HCEC 1CT (cell line): ENCODE data around the gene FRMPD1.

Source experiments
- DNase-seq: peaks from one replicate; pipeline ENCODE4 v3.0.0-alpha.2; 2017

Gene FRMPD1

GRCh38 chr9:37632479-37632878 lies 18.3 kb upstream of the FRMPD1 start:
- no peak for DNase-seq

DNA sequence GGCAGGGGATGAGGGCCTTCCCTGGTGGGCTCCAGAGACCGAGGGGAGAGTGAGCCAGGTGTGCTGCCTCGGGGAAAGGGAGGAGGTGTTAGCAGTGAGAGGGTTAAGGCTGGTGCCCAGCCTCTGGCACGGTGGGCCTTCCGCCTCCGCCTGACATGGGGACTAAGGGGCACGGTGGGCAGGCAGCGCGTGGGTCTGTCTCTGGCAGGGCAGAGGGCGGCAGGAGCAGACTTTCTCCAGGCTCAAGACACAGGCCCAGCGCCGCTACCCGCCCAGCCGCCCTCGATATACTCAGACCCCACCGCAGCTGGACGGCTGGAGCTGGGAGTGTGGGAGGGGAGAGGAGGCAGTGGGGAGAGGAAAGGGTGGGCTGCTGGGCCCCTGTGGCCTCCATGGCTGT lies 14.9 kb upstream of the FRMPD1 start:
- no peak for DNase-seq

DNA sequence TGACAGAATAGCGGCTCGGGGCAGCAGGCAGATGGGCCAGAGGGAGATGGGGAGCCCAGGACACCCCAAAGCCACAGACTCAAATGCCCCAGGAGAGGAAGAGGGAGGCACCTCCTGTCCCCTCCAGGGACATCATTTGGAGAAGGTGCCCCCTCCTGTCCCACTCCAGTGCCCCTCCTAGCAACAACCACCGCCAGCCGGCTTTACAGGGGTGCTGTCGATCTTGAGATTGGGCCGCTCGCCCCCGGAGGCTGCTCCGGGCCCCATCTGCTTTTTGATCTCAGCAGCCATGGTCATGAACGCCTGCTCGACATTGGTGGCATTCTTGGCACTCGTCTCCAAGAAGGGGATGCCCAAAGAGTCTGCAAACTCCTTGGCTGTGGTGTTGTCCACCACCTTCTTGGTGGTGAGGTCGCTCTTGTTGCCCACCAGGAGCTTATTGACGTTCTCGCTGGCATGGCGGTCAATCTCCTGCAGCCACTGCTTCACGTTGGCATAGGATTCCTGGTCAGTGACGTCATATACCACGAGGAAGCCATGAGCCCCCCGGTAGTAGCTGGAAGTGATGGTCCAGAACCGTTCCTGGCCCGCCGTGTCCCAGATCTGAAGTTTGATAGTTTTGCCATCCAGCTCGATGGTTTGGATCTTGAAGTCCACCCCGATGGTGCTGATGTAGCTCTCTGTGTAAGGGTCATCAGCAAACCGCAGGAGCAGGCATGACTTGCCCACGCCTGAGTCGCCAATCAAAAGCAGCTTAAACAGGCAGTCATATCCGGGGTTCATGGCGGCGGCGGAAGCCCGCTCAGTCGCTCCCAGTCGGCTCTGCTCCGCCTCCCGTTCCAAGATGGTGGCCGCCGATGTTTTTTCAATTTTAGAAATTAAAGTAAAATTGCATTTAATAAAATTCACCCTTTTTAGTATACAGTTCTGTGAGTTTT lies 14.0 kb upstream of the FRMPD1 start:
- no peak for DNase-seq

GRCh38 chr9:37639109-37639762 lies 11.5 kb upstream of the FRMPD1 start:
- peak; percentile 3 for DNase-seq

- DNase-seq: no peak
Measured at GRCh38 chr9:37639841-37640240, 10.9 kb upstream of the FRMPD1 start.

DNA sequence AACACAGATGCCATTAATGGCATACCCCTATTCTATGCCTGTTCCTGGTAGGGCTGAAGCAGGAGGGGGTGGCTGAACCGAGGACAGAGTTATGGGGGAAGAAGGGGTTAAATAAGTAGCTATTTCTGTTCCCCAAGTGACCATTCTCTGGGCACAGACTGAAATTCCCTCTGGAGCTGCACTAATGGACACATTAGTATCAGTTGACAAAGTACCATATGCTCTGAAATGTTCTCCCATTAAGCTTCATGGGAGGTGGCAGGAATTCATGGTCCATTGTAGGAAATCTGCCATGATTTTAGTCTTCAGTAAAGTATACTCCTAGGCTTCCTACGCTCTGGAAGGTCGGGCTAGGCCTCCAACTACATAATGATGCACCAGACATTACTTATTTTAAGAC lies 10.5 kb upstream of the FRMPD1 start:
- DNase-seq: no peak

GRCh38 chr9:37641331-37641730 lies 9.4 kb upstream of the FRMPD1 start:
- no peak for DNase-seq

DNA sequence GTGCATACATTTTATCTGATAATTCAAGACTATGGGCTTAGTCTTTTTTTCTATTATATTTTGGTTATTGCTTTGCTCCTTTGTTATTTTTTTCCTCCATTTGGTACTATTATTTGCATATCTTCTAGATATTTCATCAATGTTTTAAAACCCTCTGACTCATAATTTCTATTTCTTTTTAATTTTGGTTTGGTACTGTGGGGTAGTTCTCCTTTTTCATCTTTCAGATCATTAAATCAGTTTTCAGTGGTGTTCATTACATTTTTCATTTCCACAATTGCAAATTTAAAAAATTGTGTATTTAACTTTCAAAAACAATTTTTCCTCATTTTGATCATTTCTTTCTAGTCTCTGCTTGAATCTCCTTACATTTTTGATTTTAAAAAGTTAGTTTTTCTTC lies 7.5 kb upstream of the FRMPD1 start:
- no peak for DNase-seq

DNA sequence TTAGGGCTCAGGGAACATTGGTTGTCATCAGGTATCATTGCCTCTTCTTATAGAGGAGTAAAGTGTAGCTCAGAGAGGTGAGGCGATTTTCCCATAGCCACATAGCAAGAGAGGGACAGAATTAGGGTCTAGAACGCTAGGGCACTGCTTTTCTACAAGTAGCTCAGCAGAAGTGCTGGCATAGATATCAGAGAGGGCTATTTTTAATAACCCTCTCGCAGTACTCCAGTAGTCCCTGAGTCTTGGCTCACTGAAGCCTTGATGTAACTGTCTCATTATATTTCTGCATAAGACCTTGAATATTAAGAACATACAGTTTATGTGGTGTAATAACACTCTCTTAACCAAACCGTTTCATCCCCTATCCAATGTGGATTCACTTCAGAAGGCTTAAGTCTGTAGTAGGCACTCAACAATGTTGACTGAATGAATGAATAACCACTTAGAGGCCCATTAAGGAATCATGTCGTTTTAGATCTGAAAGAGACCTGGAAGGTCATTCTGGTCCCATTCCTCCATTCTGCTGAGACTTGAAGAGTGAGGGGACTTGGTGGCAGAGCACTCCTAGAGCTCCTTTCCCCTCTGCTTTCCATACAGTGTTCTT lies 4.7 kb upstream of the FRMPD1 start:
- DNase-seq: no peak

- no peak for DNase-seq
Measured at GRCh38 chr9:37650299-37650872, 368 bp upstream of the FRMPD1 start.

- DNase-seq: no peak
Measured at GRCh38 chr9:37652261-37652660, 1.5 kb downstream of the FRMPD1 start.

DNA sequence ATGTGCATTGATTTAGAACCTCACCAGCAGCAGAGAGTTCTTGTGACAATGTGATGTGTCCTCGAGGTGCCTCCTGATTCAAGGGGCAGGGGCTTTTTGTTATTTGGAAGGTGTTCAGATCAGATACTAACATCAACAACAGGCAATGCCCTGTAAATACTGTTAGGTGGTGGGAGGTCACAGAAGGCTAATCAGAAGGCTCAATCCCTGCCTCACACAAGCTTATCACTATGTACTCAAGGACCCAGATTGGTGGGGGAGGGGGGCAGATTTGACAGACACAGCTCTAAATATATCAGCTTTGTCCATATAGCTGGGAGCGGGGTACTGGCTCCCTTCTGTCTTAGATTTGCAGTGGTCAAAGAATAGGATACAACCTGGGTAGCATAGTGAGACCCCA lies 2.6 kb downstream of the FRMPD1 start:
- no peak for DNase-seq

GRCh38 chr9:37656936-37657335 lies 6.2 kb downstream of the FRMPD1 start:
- DNase-seq: no peak

GRCh38 chr9:37660691-37661090 lies 9.9 kb downstream of the FRMPD1 start:
- DNase-seq: no peak

DNA sequence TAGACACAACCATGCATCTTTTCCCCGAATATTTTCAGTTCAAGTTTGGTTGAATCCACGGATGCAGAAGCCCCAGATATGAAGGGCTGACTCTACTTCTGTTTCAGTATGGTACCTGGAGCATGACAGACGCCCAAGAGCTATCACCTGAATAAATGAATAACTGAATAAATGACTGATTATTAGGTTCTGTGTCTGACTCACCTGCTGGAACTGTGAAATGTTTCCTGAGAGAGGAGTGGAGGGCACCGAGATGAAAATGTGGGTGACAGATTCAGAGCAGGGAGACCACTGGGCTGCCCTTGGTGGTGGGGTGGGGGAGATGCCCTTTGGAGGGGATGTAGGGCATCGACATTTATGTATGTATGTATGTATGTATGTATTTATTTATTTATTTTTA lies 13.2 kb downstream of the FRMPD1 start:
- no peak for DNase-seq

DNA sequence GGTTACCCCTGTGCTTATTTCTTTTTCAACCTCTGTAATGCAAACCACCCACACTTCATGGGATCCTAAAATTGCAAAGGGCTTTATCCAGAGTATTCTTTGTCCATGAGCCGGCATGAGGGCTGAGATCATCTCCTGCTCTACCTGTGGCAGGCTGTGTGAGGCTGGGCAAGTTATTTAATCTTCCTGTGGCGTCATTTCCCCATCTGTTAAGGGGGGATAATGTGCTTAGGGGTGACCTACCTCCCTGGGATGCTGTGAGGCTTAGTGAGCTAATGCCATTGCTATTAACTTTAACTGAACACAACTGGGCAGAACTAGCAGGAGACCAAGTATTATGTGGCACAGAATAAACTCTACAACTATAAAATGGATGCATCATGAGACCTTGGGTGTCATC lies 17.0 kb downstream of the FRMPD1 start:
- DNase-seq: no peak

- DNase-seq: peak; percentile 11
Measured at GRCh38 chr9:37668116-37668601, 17.4 kb downstream of the FRMPD1 start.

- DNase-seq: no peak
Measured at GRCh38 chr9:37669232-37669631, 18.5 kb downstream of the FRMPD1 start.

GRCh38 chr9:37675661-37676060 lies 24.9 kb downstream of the FRMPD1 start:
- no peak for DNase-seq

DNA sequence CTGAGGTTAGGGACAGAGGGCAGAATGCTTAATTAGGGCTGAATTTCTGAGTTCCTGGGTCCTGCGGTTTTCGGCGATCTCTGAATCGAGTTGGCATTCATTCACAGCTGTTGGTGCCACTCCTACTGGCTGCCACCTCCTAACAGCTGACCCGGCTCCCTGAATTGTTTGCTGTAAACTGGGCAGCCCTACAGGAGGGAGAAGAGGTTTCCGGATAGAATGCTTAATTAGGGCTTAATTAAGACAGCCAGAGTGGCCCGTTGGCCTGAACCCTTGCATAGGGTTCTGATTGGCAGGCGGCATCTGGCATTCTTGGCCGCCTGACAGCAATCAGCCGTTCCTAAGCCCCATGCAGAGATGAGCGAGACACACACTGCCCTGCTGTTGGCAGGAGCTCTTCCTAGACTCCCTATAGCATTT lies 25.7 kb downstream of the FRMPD1 start:
- DNase-seq: no peak

DNA sequence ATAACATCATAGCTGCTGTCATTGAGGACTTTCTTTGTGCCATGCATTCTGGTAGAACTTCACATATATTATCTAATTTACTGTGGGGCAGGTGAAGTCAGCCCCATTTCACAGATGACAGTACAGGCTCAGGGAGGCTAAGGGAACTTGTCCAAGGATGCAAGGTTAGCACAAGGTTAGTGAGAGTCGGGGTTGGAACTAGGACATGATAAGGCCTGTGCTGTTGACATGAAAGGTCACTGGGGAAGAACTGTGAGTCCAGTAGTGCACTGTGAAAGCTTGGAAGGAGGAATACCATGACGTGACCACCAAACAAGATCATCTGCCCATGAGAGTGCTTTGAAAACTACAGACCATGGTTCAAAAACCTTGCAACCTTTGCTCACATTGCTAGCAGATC lies 26.7 kb downstream of the FRMPD1 start:
- no peak for DNase-seq

DNA sequence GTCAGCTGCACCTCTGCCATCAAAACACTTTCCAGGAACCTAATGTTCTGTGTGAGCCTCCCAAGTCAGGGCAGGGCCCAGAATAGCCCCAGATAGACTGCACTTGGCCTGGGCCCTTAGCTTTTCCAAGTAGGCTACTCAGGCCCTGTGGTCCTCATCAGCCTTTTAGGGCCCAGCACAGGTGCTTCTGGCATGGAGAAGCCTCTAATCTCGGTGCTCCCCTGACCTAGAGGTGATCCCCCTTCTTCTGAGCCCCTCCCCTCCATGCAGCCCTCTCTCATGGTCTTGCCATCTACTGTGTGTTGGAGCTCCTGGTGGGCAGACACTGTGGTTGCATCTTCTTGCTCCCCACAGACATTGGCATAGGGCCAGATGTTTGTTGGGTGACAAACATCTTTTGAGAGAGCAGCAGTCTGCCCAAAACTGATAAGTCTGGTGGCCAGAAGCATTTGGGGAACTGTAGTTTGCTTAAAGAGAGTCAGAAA lies 28.1 kb downstream of the FRMPD1 start:
- DNase-seq: no peak
